ENCODE data around the gene CLDN2. TPM values are rescaled to one million over a fixed set of nuclear protein-coding genes. Genes with fewer than 3 reads are reported as not detected.

The CLDN2 gene
- total RNA-seq, 2 experiments from 2014 or later: not detected

DNA sequence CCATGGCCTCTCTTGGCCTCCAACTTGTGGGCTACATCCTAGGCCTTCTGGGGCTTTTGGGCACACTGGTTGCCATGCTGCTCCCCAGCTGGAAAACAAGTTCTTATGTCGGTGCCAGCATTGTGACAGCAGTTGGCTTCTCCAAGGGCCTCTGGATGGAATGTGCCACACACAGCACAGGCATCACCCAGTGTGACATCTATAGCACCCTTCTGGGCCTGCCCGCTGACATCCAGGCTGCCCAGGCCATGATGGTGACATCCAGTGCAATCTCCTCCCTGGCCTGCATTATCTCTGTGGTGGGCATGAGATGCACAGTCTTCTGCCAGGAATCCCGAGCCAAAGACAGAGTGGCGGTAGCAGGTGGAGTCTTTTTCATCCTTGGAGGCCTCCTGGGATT, 8.0 kb downstream of the CLDN2 start:
- POLR2A ChIA-PET: no interaction called here
- Mint-ChIP-seq H3K4me1 (ENCODE audit: low read depth) (no peaks in the 10 kb centered on the region), H3K27ac (no peak overlapping the region)

DNA sequence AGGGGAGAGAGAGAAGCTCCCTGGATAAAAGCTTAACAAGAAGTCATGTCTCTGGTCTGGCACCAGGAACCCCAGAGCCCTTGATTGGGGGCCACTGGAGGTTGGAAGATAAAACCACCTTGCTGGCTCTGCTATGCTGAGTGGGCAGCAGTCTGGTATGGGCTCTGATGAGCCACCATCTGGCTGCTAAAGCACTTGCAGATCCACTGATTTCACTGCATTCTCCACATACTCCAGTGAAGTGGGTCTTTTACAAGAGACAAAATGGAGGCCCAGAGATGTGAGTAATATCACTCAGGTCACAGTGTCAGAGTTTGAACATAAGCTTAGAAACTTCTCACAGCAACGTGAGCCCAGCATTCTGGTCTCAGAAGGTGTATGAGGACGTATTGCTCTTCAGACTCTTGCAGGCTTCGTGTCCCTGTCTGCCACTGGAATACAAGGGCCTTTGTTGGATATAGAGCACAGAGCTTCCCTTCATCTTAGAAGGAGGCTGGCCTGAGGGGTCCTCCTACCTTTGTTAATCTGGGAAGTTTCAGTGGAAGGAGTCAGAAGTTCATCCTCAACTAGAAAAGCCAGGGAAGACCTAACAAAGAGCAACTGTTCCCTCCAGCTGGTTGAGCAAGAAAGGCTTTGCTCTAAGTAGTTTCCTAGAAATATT, 11.8 kb downstream of the CLDN2 start:
- ChIA-PET POLR2A (no interaction called here), CTCF (interaction anchor here (1.3 to 1.4 kb wide), 2 partner anchors 10 to 38 kb away, joined by 3 to 4 read pairs; no protein-coding TSS in a partner anchor)
- Mint-ChIP-seq H3K36me3 (ENCODE audit: low read depth) (no peaks in the 10 kb centered on the region), H3K4me1 (ENCODE audit: low read depth) (no peaks in the 10 kb centered on the region), H3K27ac (no peak overlapping the region), H3K4me3 (no peak overlapping the region), H3K9me3 (ENCODE audit: insufficient read depth) (no peaks in the 10 kb centered on the region), H3K27me3 (ENCODE audit: low read depth) (no peaks in the 10 kb centered on the region)
- ATAC-seq (no peak), DNase-seq (no peak)

More for the DNA sequence above, 8.0 kb downstream of the CLDN2 start:
- no peaks in the 10 kb centered on the region for H3K9me3 Mint-ChIP-seq (ENCODE audit: insufficient read depth)
- H3K4me3 Mint-ChIP-seq: no peak overlapping the region
- no peak for ATAC-seq
- H3K36me3 Mint-ChIP-seq (ENCODE audit: low read depth): no peaks in the 10 kb centered on the region
- CTCF ChIA-PET: no interaction called here
- no peak for DNase-seq
- no peaks in the 10 kb centered on the region for H3K27me3 Mint-ChIP-seq (ENCODE audit: low read depth)

DNA sequence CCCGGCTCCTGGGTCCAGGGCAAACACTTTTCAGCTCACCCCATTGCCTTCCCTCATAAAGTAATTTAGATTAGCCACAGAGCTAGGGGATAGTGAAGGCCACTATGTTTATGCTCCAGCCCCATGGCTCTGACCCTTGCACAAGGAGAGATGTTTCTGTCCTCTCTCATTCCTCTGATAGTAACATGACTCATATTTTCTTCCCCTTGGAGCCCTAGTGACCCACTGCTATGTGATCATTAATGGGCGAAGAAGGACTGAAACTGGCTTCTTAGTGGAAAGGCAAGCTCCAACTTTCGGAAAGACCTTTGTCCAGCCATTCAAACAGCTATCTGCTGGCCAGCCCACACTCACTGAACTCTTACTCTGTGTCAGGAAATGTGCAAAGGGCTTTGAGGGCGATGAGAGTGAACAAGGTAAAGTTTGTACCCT, 12.3 kb downstream of the CLDN2 start:
- Mint-ChIP-seq H3K9me3 (ENCODE audit: insufficient read depth) (no peaks in the 10 kb centered on the region), H3K27ac (no peak overlapping the region), H3K36me3 (ENCODE audit: low read depth) (no peaks in the 10 kb centered on the region), H3K4me3 (no peak overlapping the region), H3K27me3 (ENCODE audit: low read depth) (no peaks in the 10 kb centered on the region), H3K4me1 (ENCODE audit: low read depth) (no peaks in the 10 kb centered on the region)
- ATAC-seq (no peak), DNase-seq (no peak)
- POLR2A ChIA-PET: no interaction called here
- CTCF ChIA-PET: interaction anchor here (1.3 to 1.4 kb wide), 2 partner anchors 9 to 38 kb away, joined by 3 to 4 read pairs; no protein-coding TSS in a partner anchor

DNA sequence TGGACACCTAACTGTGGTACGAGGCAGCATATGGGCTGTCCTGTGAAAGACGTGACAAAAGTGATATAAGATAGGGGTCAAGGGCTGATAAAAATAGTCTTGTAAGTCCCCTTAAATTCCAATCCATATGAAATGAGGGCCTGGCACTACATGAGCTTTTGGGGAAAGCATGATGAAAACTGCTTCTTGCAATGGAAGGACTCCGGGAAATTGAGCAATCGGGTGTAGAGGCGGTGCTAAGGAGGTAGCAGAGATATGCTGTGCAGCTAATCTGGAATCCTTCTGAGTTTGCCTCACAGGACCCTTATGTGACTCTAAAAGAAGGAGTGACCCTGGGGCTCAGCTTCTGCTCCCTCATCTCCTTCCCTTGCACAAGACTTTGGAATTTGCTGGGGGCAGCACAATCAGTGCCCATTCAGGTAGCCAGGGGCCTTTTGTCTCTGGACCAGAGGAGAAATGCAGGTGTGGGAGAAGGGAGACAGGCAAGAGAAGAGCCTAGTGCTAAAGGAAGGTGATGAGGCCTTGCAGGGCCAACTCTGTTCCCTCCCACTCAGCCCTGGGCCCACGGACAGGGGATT, 12.8 kb downstream of the CLDN2 start:
- ATAC-seq (no peak), DNase-seq (no peak)
- H3K9me3 Mint-ChIP-seq (ENCODE audit: insufficient read depth): no peaks in the 10 kb centered on the region
- ChIA-PET POLR2A (no interaction called here), CTCF (no interaction called here)
- H3K4me3 Mint-ChIP-seq: no peak overlapping the region
- H3K4me1 Mint-ChIP-seq (ENCODE audit: low read depth): no peaks in the 10 kb centered on the region
- no peak overlapping the region for H3K27ac Mint-ChIP-seq
- H3K36me3 Mint-ChIP-seq (ENCODE audit: low read depth): no peaks in the 10 kb centered on the region
- H3K27me3 Mint-ChIP-seq (ENCODE audit: low read depth): no peaks in the 10 kb centered on the region

DNA sequence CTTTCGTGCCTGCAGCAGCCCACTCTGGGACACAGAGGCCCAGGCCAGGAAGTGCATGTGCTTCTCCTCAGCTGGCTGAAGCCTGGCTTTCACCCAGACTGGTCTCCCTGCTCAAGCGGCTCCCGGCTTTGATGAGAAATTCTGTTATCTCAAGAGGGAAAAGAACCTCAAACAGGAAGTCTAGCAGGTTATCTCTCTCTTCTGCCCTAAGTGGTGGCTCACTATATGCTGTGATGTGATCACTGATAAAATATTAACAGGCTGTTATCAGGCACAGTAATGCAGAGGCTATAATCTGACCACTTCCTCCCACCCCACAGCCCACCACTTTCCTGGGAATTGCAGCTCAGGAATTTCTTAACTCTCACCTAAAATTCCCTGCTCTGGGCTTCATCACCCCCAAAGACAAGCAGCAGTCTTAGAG, 13.3 kb downstream of the CLDN2 start:
- no peaks in the 10 kb centered on the region for H3K27me3 Mint-ChIP-seq (ENCODE audit: low read depth)
- H3K4me1 Mint-ChIP-seq (ENCODE audit: low read depth): no peaks in the 10 kb centered on the region
- ChIA-PET CTCF (no interaction called here), POLR2A (no interaction called here)
- no peak overlapping the region for H3K4me3 Mint-ChIP-seq
- H3K36me3 Mint-ChIP-seq (ENCODE audit: low read depth): no peaks in the 10 kb centered on the region
- no peak overlapping the region for H3K27ac Mint-ChIP-seq
- DNase-seq (no peak), ATAC-seq (no peak)
- no peaks in the 10 kb centered on the region for H3K9me3 Mint-ChIP-seq (ENCODE audit: insufficient read depth)

DNA sequence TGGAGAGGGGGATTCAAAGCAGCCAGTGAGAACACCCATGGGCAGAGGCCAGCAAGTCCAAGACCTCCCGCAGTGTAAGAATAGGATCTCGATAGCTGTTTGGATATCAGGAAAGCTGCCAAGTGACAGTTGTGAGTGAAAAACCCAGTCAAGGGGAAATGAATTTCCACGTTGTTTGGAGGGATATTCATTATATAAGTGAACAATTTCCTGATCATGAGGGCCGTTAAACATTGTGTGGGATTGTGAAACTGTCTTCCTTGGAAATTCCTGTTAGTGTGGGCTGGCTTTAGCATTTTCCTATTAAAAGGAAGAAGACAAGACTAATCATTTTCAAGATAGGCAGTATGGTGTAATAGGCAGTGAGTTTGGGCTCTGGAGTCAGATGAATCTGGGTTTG, 15.0 kb downstream of the CLDN2 start:
- ATAC-seq (no peak), DNase-seq (no peak)
- ChIA-PET POLR2A (no interaction called here), CTCF (no interaction called here)
- H3K9me3 Mint-ChIP-seq (ENCODE audit: insufficient read depth): no peaks in the 10 kb centered on the region
- H3K27me3 Mint-ChIP-seq (ENCODE audit: low read depth): no peaks in the 10 kb centered on the region
- H3K4me1 Mint-ChIP-seq (ENCODE audit: low read depth): no peaks in the 10 kb centered on the region
- H3K4me3 Mint-ChIP-seq: no peak overlapping the region
- H3K27ac Mint-ChIP-seq: no peak overlapping the region
- H3K36me3 Mint-ChIP-seq (ENCODE audit: low read depth): no peaks in the 10 kb centered on the region

DNA sequence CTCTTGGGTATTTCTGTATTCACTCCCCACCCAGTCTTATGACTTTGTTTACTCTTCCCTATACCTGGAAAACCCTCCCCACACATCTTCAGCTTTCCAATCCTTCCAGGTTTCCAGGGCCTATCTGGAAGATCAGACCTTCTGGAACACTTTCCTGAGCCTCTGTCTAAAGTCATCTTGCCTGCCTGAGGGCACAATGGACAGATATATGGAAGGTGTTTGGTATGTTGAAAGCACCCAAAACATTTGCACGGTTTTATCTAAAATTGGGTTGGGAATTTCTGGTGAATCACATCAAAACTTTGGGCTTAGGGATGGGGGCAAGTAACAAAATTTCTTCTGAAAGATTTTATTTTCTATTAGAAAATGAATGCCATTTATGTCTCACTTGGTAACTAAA, 16.0 kb downstream of the CLDN2 start:
- Mint-ChIP-seq H3K9me3 (ENCODE audit: insufficient read depth) (no peaks in the 10 kb centered on the region), H3K4me3 (no peak overlapping the region), H3K27me3 (ENCODE audit: low read depth) (no peaks in the 10 kb centered on the region), H3K27ac (no peak overlapping the region), H3K36me3 (ENCODE audit: low read depth) (no peaks in the 10 kb centered on the region), H3K4me1 (ENCODE audit: low read depth) (no peaks in the 10 kb centered on the region)
- no peak for ATAC-seq
- no peak for DNase-seq
- ChIA-PET CTCF (interaction anchor here (1.3 kb wide), 1 partner anchor 841 kb away, joined by 4 read pairs; the partner anchor contains the start of gene NCBP2L), POLR2A (no interaction called here)

DNA sequence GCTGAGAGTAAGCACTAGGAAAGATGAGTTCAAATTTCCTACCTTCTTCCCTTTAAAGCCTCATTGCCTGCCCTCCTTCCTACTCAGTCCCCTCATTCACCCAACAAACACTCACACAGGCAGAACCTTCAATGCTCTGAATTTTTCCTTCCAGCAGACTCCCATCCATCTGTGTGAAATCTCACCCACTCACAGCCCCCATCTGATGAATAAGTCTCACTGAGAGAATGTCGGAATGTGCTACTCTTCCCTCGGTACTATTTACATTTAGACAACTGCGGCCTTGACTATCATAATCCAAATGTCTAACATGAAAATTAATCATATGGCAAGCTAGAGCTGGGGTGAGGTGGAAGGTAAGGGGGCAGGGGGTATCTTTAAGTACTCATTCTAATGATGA, 19.4 kb downstream of the CLDN2 start:
- no peaks in the 10 kb centered on the region for H3K27me3 Mint-ChIP-seq (ENCODE audit: low read depth)
- no peak overlapping the region for H3K27ac Mint-ChIP-seq
- ATAC-seq (no peak), DNase-seq (no peak)
- H3K36me3 Mint-ChIP-seq (ENCODE audit: low read depth): no peaks in the 10 kb centered on the region
- no peak overlapping the region for H3K4me3 Mint-ChIP-seq
- ChIA-PET CTCF (no interaction called here), POLR2A (no interaction called here)
- no peaks in the 10 kb centered on the region for H3K9me3 Mint-ChIP-seq (ENCODE audit: insufficient read depth)
- H3K4me1 Mint-ChIP-seq (ENCODE audit: low read depth): no peaks in the 10 kb centered on the region

DNA sequence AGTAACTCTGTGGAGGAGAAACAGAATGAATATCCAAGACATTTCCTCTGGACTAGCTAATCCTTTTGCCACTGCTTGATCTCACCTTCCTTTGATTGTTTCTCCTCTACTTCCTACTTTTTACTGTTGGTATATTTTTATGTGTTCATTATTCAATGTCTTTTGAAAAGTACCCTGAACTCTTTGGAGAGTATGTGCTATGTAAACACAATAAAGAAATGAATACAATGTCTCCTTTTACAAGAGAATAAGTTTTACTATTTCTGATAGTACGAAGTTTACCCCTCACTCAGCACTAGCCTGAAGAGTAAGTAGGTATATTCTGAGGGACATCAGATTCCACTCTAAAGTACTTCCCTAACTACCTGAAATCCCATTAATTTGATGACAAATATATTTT, 19.9 kb downstream of the CLDN2 start:
- H3K36me3 Mint-ChIP-seq (ENCODE audit: low read depth): no peaks in the 10 kb centered on the region
- ChIA-PET CTCF (no interaction called here), POLR2A (no interaction called here)
- ATAC-seq: no peak
- H3K27me3 Mint-ChIP-seq (ENCODE audit: low read depth): no peaks in the 10 kb centered on the region
- H3K4me3 Mint-ChIP-seq: no peak overlapping the region
- no peak overlapping the region for H3K27ac Mint-ChIP-seq
- DNase-seq: no peak
- H3K9me3 Mint-ChIP-seq (ENCODE audit: insufficient read depth): no peaks in the 10 kb centered on the region
- no peaks in the 10 kb centered on the region for H3K4me1 Mint-ChIP-seq (ENCODE audit: low read depth)

DNA sequence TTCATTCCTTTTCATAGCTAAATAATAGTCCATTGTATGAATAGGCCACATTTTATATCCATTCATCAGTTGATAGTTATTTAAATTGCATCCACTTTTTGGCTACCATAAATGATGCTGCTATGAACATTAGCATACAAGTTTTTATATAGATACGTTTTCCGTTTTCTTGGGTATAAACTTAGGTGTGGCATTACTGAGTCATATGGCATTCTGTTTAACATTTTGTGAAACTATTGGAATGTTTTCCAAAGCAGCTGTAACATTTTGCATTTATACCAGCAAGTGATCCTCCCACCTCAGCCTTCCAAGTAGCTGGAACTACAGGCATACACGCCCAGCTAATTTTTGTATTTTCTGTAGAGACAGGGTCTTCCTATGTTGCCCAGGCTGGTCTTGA, 26.3 kb downstream of the CLDN2 start:
- ChIA-PET CTCF (interaction anchor here (1.2 kb wide), 1 partner anchor 80 kb away, joined by 4 read pairs; no protein-coding TSS in a partner anchor), POLR2A (no interaction called here)
- Mint-ChIP-seq H3K36me3 (ENCODE audit: low read depth) (no peaks in the 10 kb centered on the region), H3K4me3 (no peak overlapping the region), H3K9me3 (ENCODE audit: insufficient read depth) (no peaks in the 10 kb centered on the region), H3K27ac (no peak overlapping the region), H3K4me1 (ENCODE audit: low read depth) (no peaks in the 10 kb centered on the region), H3K27me3 (ENCODE audit: low read depth) (no peaks in the 10 kb centered on the region)
- ATAC-seq (no peak), DNase-seq (no peak)

DNA sequence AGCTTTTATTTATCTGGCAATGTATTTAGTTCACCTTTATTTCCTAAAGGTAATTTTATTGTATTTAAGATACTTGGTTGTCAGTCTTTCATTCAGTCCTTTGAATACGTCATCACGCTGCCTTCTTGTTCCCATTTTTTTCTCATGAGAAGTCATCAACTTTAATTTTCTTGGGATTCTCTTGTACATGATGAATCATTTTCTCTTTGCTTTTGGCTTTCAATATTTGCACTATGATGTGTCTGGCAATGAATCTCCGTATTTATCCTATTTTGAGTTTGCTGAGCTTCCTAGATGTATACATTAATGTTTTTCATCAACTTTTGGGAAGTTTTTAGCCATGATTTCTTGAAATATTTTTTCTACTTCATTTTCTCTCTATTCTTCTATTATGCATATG, 28.4 kb downstream of the CLDN2 start:
- Mint-ChIP-seq H3K36me3 (ENCODE audit: low read depth) (no peaks in the 10 kb centered on the region), H3K4me3 (no peak overlapping the region), H3K9me3 (ENCODE audit: insufficient read depth) (no peaks in the 10 kb centered on the region), H3K27ac (no peak overlapping the region), H3K27me3 (ENCODE audit: low read depth) (no peaks in the 10 kb centered on the region), H3K4me1 (ENCODE audit: low read depth) (no peaks in the 10 kb centered on the region)
- POLR2A ChIA-PET: no interaction called here
- DNase-seq (no peak), ATAC-seq (no peak)
- CTCF ChIA-PET: no interaction called here

DNA sequence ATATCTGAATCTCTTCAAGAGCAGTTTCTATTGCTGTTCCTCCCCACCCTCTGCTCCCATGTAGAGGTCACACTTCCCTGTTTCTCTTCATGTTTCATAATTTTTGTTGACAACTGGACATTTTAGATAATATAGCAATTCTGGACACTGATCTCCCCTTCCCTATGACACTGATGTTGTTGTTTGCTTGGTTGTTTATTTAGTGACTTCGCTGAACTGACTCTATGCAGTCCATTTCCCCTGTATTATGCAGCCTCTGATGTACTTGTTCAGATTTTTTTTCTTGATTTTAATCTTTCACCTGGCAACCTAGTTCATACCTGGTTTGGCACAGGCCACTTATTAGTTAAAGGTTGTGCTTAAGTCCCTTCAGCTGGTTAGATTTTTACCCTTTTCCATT, 29.2 kb downstream of the CLDN2 start:
- no peaks in the 10 kb centered on the region for H3K36me3 Mint-ChIP-seq (ENCODE audit: low read depth)
- H3K27me3 Mint-ChIP-seq (ENCODE audit: low read depth): no peaks in the 10 kb centered on the region
- no peaks in the 10 kb centered on the region for H3K9me3 Mint-ChIP-seq (ENCODE audit: insufficient read depth)
- H3K4me3 Mint-ChIP-seq: no peak overlapping the region
- ATAC-seq: no peak
- no peak for DNase-seq
- H3K4me1 Mint-ChIP-seq (ENCODE audit: low read depth): no peaks in the 10 kb centered on the region
- ChIA-PET POLR2A (no interaction called here), CTCF (interaction anchor here (0.7 kb wide), 1 partner anchor 51 kb away, joined by 3 read pairs; no protein-coding TSS in a partner anchor)
- no peak overlapping the region for H3K27ac Mint-ChIP-seq

DNA sequence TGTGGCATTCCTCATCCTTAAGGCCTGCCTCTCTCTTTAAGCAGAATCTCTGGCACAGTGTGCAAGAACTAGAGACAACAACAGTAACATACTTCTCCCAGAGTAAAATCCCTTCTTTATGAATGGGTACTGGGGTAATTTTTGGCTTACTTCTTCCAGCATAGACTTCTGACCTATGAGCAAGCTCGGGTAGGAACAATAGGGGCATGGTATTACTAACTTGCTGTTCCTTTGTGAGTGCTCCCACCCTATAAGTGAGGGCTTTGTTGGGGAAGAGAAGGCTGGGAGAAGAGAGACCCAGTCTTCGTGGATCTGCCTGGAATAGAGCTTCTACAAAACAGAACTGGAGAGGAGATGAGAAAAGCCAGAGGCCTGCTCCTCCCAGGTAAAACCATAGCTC, 30.2 kb downstream of the CLDN2 start:
- Mint-ChIP-seq H3K27ac (no peak overlapping the region), H3K4me1 (ENCODE audit: low read depth) (no peaks in the 10 kb centered on the region), H3K9me3 (ENCODE audit: insufficient read depth) (no peaks in the 10 kb centered on the region), H3K36me3 (ENCODE audit: low read depth) (no peaks in the 10 kb centered on the region), H3K27me3 (ENCODE audit: low read depth) (no peaks in the 10 kb centered on the region), H3K4me3 (no peak overlapping the region)
- no peak for DNase-seq
- no peak for ATAC-seq
- ChIA-PET CTCF (no interaction called here), POLR2A (no interaction called here)
